Retinal pigment epithelial cell (primary cell): Measurements from ENCODE around the gene SNX17.
"Not testable (repeated sequence)": the region's sequence is repeated elsewhere in the genome, so short reads cannot be mapped to it uniquely, and the experiment has no call there.

ENCODE experiments used
- DNase-seq: peaks from one replicate; pipeline ENCODE4 v3.0.0-alpha.2; 2010; ENCODE audit warnings: low read depth
- H3K4me3 ChIP-seq: 2 replicates; pipeline ENCODE4 v1.5.1; 2011; ENCODE audit warnings: mild to moderate bottlenecking, low read length, control low read depth, moderate library complexity
- TF ChIP-seq, protein P1 (sequence below): conservative IDR thresholded peaks from 2 replicates; pipeline ENCODE4 v1.5.1; 2011; ENCODE audit warnings: low read depth, low read length, control low read depth, inconsistent platforms

Gene SNX17

DNA sequence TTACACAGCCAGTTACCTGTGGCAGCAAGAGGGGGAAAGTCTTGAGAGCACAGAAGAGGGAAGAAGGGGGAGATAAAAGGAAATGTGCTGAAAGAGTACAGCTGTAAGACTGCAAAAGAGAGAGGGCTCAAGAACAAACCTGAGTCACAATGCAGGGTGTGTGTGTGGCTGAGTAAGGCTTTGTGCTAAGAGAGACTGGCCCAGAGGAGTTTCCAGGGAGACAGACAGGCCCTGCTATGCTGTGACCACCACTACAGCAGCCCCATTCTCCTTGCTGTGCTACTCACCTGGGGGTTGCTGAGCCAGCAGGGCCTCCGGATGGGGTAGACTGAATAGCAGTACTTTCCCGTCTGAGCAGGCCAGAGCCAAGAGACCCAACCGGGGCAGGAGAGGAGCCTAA lies 35.1 kb upstream of the SNX17 start:
- no peak overlapping the region for H3K4me3 ChIP-seq
- DNase-seq, result no peak
- TF ChIP-seq, protein P1, sequence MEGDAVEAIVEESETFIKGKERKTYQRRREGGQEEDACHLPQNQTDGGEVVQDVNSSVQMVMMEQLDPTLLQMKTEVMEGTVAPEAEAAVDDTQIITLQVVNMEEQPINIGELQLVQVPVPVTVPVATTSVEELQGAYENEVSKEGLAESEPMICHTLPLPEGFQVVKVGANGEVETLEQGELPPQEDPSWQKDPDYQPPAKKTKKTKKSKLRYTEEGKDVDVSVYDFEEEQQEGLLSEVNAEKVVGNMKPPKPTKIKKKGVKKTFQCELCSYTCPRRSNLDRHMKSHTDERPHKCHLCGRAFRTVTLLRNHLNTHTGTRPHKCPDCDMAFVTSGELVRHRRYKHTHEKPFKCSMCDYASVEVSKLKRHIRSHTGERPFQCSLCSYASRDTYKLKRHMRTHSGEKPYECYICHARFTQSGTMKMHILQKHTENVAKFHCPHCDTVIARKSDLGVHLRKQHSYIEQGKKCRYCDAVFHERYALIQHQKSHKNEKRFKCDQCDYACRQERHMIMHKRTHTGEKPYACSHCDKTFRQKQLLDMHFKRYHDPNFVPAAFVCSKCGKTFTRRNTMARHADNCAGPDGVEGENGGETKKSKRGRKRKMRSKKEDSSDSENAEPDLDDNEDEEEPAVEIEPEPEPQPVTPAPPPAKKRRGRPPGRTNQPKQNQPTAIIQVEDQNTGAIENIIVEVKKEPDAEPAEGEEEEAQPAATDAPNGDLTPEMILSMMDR, result no peak

GRCh38 chr2:27336173-27336572 lies 34.2 kb upstream of the SNX17 start:
- DNase-seq, result no peak
- no peak overlapping the region for H3K4me3 ChIP-seq
- TF ChIP-seq, protein P1, result no peak

DNA sequence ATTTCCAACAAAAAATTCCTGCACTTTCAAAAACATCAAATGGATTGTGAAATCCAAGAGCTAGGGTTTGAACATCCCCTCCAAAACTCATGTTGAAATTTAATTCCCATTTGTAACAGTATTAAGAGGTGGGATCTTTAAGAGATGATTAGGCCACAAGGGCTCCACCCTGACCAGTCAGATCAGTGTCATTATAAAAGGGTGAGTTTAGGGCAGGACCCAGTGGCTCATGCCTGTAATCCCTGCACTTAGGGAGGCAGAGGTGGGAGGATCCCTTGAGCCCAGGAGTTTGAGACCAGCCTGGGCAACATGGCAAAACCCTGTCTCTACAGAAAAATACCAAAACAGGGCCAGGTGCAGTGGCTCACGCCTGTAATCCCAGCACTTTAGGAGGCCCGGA lies 22.8 kb upstream of the SNX17 start:
- TF ChIP-seq, protein P1, result no peak
- no peak overlapping the region for H3K4me3 ChIP-seq
- DNase-seq, result no peak

- no peak overlapping the region for H3K4me3 ChIP-seq
- TF ChIP-seq, protein P1, result no peak
- DNase-seq, result no peak
Observed at GRCh38 chr2:27350106-27350693, 20.2 kb upstream of the SNX17 start.

DNA sequence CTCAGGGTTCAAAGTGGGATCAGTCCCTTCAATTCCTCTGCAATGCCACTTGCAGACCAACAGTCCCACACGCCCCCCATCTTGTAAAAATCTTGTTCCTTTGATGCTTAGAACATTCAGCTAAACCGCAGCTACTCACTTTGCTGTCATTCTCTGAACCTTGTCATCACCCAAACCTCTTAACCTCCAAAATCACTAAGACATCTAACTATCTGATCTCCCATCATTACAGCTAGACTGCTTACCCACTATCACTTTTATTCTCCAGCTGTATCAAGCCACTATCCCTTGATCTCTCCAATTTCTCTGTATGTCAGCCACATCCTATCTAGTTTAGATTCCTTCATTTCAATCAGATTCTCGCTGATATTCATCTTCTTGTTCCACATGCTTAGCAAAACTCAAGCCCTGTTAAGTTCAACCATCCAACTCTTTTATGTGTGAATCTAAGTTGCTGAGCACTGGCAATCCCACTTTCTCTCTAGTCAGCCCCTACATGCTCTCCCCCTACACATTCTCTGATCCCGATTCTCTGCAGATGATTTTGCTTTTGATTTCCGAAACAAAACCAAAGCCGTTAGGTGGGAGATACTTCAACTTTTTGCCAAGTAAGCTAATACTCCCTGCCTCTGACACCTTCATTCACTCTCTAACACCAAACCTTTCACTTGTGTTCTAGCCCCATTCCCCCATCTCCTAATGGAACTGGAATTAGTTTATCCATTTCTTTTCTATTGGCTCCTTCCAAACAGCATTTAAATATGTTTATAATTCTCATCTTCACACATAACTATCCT lies 18.4 kb upstream of the SNX17 start:
- TF ChIP-seq, protein P1, result no peak
- H3K4me3 ChIP-seq, result no peak overlapping the region
- no peak for DNase-seq

DNA sequence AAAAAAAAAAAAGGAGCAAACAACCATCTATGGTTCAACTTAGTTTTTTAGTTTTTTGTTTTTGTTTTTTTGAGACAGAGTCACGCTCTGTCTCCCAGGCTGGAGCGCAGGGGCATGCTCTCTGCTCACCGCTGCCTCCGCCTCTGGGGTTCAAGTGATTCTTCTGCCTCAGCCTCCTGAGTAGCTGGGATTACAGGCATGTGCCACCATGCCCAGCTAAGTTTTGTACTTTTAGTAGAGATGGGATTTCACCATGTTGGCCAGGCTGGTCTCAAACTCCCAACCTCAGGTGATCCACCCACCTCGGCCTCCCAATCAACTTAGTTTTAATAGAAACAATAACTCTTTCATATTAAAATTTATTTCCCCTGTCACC lies 17.0 kb upstream of the SNX17 start:
- DNase-seq, H3K4me3 ChIP-seq: not testable (repeated sequence)

DNA sequence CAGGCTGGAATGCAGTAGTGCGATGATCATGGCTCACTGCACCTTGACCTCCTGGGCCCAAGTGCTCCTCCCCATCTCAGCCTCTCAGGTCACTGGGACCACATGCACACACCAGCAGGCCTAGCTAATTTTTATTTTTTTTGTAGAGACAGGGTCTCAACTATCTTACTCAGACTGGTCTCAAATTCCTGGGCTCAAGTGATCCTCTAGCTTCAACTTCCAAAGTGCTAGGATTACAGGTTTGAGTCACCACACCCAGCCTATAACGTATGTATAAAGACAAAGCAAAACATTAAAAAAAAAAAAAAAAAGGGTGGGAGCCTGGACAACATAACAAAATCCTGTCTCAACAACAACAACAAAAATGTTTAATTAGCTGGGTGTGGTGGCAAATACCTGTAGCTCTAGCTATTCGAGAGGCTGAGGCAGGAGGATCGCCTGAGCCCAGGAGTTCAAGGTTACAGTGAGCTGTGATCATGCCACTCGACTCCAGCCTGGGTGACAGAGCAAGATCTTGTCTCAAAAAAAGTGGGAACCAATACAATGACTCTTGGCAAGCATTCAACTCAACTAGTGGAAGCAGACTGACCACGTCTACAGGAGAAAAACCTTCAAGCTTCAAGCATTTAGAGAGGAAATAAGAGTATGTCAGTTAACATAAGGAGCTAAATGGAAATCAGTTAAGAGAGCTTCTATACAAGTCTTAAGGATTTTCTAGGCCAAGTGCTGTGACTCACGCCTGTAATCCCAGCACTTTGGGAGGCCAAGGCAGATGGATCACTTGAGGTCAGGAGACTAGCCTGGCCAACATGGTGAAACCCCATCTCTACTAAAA lies 16.4 kb upstream of the SNX17 start:
- no peak overlapping the region for H3K4me3 ChIP-seq
- TF ChIP-seq, protein P1, result no peak
- DNase-seq, result no peak
